ENCODE data around the gene OPCML.

- no peak for TF ChIP-seq CTCF (IDR thresholded peaks at IDR 0.05)
- no peak for TF ChIP-seq POLR2A (IDR thresholded peaks at IDR 0.05)
Observed at GRCh38 chr11:132894606-132895005, 637.7 kb downstream of the OPCML start.

Data from vagina (tissue), 2 donors.